ENCODE measurements around the gene BOD1L1.

- TF ChIP-seq BHLHE40 (IDR thresholded peaks at IDR 0.05; ENCODE audit: borderline replicate concordance) (no peak), FOXM1 (IDR thresholded peaks at IDR 0.05; ENCODE audit: borderline replicate concordance) (no peak), ELF4 (IDR thresholded peaks at IDR 0.05) (peak; percentile 85), L3MBTL2 (conservative IDR thresholded peaks at IDR 0.05) (peak; percentile 57), LEF1 (IDR thresholded peaks at IDR 0.05; ENCODE audit: borderline replicate concordance) (no peak), HDGF (IDR thresholded peaks at IDR 0.05; ENCODE audit: borderline replicate concordance) (no peak), PKNOX1 (IDR thresholded peaks at IDR 0.05) (no peak), TARDBP (IDR thresholded peaks at IDR 0.05) (no peak), SUZ12 (IDR thresholded peaks at IDR 0.05) (no peak)
Observed at GRCh38 chr4:13627606-13628311, at the start of gene BOD1L1.

All from HEK293T (cell line).